HG02588 (cell line): ENCODE data around the gene PLD5.
"Not testable (repeated sequence)": the region's sequence is repeated elsewhere in the genome, so short reads cannot be mapped to it uniquely, and the experiment has no call there.

Experiments
- ATAC-seq: cut with Tn5 transposase; IDR thresholded peaks from one replicate; pipeline ENCODE4 v1.9.1; 2021; ENCODE audit warnings: mild to moderate bottlenecking, moderate library complexity; ENCODE audit not compliant: unreplicated experiment

The PLD5 gene

GRCh38 chr1:242081446-242081845, 443.1 kb downstream of the PLD5 start:
- ATAC-seq = no peak

GRCh38 chr1:242065813-242066212, 458.7 kb downstream of the PLD5 start:
- no peak for ATAC-seq

DNA sequence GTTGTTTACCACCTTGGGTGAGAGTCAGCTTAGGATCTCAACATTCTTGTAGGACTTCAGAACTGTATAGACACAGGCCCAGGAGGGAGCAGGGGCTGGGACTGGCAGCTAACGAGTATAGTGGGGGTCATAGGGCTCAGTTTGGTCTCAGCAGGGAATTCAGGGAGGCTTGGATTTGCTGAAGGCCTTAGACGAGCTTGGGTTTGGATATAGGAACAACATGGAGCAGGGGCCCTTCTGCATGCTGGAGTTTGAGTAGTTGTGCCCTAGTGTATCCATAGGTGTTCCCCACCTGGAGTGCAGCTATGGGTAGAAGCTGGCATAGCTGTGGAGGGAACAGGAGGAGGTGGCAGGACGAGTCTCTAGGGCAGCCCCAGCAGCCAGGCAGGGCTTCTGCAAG, 462.2 kb downstream of the PLD5 start:
- no peak for ATAC-seq

DNA sequence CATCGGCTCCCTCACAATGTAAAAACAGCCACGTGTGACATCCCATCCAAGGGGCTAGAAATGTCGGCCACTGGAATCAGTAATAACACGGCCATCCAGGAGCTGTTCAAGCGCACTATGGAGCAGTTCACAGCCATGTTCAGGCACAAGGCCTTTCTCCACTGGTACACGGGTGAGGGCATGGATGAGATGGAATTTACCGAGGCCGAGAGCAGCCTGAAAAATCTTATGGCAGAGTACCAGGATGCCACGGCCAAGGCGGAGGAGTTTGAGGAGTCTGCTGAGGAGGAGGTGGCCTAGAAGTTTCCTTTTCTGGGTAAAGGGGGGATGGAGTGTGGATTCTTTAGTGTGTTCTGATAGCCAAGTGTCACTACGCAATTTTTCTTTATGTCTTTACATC, 464.5 kb downstream of the PLD5 start:
- no peak for ATAC-seq

DNA sequence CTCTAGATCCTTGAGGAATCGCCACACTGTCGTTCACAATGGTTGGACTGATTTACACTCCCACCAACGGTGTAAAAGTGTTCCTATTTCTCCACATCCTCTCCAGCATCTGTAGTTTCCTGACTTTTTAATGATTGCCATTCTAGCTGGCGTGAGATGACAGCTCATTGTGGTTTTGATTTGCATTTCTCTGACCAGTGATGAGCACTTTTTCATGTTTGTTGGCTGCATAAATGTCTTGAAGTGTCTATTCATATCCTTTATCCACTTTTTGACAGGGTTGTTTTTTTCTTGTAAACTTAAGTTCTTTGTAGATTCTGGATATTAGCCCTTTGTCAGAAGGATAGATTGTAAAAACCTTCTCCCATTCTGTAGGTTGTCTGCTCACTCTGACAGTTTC, 465.9 kb downstream of the PLD5 start:
- ATAC-seq = peak; percentile 69

- ATAC-seq = not testable (repeated sequence)
These were observed 466.3 kb downstream of the PLD5 start for GRCh38 chr1:242058181-242058580.

DNA sequence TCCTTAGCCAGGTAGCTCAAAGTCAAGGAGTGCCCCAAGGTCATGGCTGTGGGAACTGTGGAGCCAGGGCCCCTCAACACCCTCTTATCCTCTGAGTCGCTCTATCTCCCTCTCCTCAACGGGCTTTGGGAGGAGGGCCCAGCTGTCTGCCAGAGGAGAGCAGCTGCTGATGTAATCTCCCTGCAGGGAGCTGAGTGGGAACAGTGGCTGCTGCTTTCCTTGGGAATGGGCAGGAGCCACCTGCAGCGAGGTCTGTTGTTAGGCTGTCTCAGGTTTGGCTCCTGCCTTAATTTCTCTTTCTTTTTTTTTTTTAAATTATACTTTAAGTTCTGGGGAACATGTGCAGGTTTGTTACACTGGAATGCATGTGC, 466.8 kb downstream of the PLD5 start:
- no peak for ATAC-seq

- no peak for ATAC-seq
These were observed 467.3 kb downstream of the PLD5 start for GRCh38 chr1:242056988-242057744.

GRCh38 chr1:242055749-242056320, 468.7 kb downstream of the PLD5 start:
- ATAC-seq = no peak

DNA sequence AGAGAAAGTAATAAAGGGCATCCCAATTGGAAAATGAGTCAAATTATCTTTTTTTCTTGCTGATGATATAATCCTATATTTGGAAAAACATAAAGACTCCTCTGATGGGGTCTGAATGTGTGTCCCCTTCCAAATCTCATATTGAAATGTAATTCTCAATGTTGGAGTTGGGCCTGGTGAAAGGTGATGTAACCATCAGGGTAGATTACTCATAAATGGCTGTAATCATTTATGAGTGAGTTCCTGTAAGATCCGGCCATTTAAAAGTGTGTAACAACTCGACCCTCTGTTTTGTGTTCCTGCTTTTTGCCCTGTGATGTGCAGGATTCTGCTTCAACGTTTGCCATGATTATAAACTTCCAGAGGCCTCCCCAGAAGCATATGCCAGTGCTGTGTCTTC, 481.3 kb downstream of the PLD5 start:
- no peak for ATAC-seq

- ATAC-seq = no peak
These were observed 490.1 kb downstream of the PLD5 start for GRCh38 chr1:242034392-242034791.

- no peak for ATAC-seq
These were observed 491.1 kb downstream of the PLD5 start for GRCh38 chr1:242033447-242033846.
